ENCODE results near the gene CDH4. TPM values are rescaled to one million over a fixed set of nuclear protein-coding genes. Genes with fewer than 3 reads are reported as not detected.

CDH4 gene
- polyA plus RNA-seq, 1 experiment, result 1.5 TPM

DNA sequence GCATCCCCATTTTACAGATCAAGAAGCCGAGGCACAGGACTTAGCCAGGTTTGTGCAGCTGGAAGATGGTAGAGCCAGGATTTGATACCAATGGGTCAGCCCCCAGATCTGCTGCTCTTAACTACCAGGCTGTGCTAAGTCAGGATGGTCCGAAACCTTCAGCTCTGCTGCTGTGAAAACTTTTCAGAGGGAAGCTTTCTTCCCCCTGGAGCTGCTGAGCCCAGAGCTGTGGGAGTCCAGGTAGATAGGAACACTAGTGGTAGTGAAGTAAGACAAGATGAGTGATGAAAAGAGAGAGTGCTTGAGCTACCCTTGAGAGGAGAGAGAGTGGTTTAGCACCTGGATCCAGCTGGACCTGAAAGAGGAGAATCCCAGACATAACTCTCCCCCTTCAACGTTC is 230.8 kb downstream of the CDH4 start:
- H3K27me3 ChIP-seq (ENCODE audit: control insufficient read depth, insufficient read depth, low read length), result no peaks in the 10 kb centered on the region
- no peak for DNase-seq (ENCODE audit: low read depth)
- no peaks in the 10 kb centered on the region for H3K36me3 ChIP-seq (ENCODE audit: control insufficient read depth, insufficient read depth, low read length)
- CTCF ChIA-PET, result interaction anchor here (1.3 kb wide), 1 partner anchor 13 kb away, joined by 3 read pairs; no protein-coding TSS in a partner anchor
- TF ChIP-seq, protein P1, sequence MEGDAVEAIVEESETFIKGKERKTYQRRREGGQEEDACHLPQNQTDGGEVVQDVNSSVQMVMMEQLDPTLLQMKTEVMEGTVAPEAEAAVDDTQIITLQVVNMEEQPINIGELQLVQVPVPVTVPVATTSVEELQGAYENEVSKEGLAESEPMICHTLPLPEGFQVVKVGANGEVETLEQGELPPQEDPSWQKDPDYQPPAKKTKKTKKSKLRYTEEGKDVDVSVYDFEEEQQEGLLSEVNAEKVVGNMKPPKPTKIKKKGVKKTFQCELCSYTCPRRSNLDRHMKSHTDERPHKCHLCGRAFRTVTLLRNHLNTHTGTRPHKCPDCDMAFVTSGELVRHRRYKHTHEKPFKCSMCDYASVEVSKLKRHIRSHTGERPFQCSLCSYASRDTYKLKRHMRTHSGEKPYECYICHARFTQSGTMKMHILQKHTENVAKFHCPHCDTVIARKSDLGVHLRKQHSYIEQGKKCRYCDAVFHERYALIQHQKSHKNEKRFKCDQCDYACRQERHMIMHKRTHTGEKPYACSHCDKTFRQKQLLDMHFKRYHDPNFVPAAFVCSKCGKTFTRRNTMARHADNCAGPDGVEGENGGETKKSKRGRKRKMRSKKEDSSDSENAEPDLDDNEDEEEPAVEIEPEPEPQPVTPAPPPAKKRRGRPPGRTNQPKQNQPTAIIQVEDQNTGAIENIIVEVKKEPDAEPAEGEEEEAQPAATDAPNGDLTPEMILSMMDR (IDR thresholded peaks at IDR 0.05; ENCODE audit: insufficient read depth, low read depth, low read length), result no peak
- POLR2A ChIA-PET, result no interaction called here
- no peak overlapping the region for H3K4me3 ChIP-seq (ENCODE audit: low read depth, low read length)

DNA sequence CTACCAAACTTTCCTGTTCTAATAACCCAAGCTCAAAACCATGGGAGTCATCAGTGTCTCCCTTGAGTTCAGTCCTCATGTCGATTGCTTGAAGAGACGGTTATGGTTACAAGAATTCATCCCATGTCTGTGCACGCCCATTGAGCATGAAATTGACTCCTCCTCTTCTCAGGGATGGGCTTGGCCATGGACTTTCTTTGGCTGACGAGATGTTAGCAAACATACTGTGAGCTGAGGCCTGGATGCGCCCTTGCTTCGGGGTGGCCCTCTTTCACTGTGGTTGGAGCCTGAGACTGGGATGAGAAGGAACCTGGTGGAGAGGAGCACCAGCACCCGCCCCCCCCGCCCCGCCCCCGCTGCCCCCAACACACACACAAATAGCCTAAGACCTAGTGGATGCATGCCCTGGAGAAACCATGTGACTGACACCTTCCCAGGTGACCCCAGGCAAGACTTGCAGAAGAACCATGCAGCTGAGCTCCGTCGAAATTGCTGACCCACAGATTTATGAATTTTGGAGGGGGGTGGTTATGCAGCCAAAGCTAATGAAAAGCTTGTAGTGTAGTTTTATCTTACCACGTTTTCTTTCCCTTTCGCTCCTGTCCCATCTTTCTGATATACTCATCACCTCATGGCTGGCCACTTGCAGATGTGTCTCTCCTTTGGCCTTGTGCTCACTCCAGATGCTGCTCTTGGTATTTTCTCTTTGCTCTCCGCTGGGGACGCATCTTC is 231.4 kb downstream of the CDH4 start:
- Histone ChIP-seq H3K27me3 (ENCODE audit: control insufficient read depth, insufficient read depth, low read length) (no peaks in the 10 kb centered on the region), H3K36me3 (ENCODE audit: control insufficient read depth, insufficient read depth, low read length) (no peaks in the 10 kb centered on the region), H3K4me3 (ENCODE audit: low read depth, low read length) (no peak overlapping the region)
- DNase-seq (ENCODE audit: low read depth), result no peak
- ChIA-PET CTCF (interaction anchor here (1.3 kb wide), 1 partner anchor 12 kb away, joined by 3 read pairs; no protein-coding TSS in a partner anchor), POLR2A (no interaction called here)
- TF ChIP-seq, protein P1 (IDR thresholded peaks at IDR 0.05; ENCODE audit: insufficient read depth, low read depth, low read length), result no peak

DNA sequence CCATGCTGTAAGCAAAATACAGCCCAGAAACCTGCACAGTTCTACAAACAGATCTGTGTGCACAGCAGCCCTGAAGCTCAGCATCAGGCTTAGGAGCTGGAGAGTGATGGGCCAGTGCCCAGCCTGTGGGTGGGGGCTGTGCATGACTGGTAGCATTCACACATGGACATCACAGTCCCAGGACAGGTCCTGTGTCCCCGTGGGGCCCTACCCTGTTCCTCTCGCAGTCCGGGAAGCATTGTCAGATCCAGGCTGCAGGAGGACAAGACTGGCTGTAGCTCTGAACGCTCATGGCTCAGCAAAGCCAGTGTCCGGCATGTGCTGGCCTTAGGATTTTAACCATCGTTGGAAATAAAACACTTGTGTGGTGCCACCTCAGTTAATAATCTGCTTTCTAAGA is 234.1 kb downstream of the CDH4 start:
- Histone ChIP-seq H3K27me3 (ENCODE audit: control insufficient read depth, insufficient read depth, low read length) (no peaks in the 10 kb centered on the region), H3K36me3 (ENCODE audit: control insufficient read depth, insufficient read depth, low read length) (no peaks in the 10 kb centered on the region), H3K4me3 (ENCODE audit: low read depth, low read length) (no peak overlapping the region)
- TF ChIP-seq, protein P1 (IDR thresholded peaks at IDR 0.05; ENCODE audit: insufficient read depth, low read depth, low read length), result no peak
- no peak for DNase-seq (ENCODE audit: low read depth)
- POLR2A ChIA-PET, result no interaction called here
- CTCF ChIA-PET, result interaction anchor here (0.5 kb wide), 1 partner anchor 234 kb away, joined by 3 read pairs; no protein-coding TSS in a partner anchor

DNA sequence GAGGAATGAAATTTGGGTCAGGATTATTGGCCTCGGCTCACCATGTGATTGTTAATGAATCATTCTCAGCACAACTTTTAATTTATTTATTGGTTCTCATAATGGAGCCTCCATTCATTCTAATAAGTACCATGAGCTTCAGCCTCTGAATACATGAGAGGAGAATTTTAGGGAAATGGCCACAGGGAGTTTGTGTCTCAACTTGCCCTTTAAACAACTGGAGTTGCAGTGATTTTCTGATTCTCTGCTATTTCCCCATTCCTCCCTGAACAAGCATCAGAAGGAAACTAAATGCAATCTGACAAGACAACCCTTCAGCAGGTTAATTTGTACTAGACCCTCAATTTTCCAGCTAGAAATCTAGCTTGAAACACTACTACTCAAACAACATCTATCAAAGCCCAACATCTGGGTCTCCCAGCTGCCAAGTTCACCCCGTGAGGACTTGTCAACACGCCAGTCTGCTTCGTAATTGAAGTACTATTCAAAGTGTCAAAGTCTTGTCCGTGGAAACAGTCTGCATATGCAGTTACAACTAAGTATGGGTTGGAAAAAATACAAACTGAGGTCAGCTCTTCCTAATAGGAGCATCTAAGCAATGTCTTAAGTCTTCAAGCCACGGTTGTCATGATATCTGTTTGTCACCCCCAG is 235.4 kb downstream of the CDH4 start:
- Histone ChIP-seq H3K36me3 (ENCODE audit: control insufficient read depth, insufficient read depth, low read length) (no peaks in the 10 kb centered on the region), H3K27me3 (ENCODE audit: control insufficient read depth, insufficient read depth, low read length) (no peaks in the 10 kb centered on the region), H3K4me3 (ENCODE audit: low read depth, low read length) (no peak overlapping the region)
- ChIA-PET POLR2A (no interaction called here), CTCF (no interaction called here)
- no peak for DNase-seq (ENCODE audit: low read depth)
- TF ChIP-seq, protein P1 (IDR thresholded peaks at IDR 0.05; ENCODE audit: insufficient read depth, low read depth, low read length), result no peak

- TF ChIP-seq, protein P1 (IDR thresholded peaks at IDR 0.05; ENCODE audit: insufficient read depth, low read depth, low read length), result no peak
- H3K4me3 ChIP-seq (ENCODE audit: low read depth, low read length), result no peak overlapping the region
- no peak for DNase-seq (ENCODE audit: low read depth)
- H3K27me3 ChIP-seq (ENCODE audit: control insufficient read depth, insufficient read depth, low read length), result no peaks in the 10 kb centered on the region
- ChIA-PET POLR2A (no interaction called here), CTCF (no interaction called here)
- no peaks in the 10 kb centered on the region for H3K36me3 ChIP-seq (ENCODE audit: control insufficient read depth, insufficient read depth, low read length)
These were observed 235.9 kb downstream of the CDH4 start for GRCh38 chr20:61487997-61488371.

Data from BJ (cell line).